HepG2 (cell line): ENCODE measurements around the gene HABP4. TPM values are rescaled to one million over a fixed set of nuclear protein-coding genes. Genes with fewer than 3 reads are reported as not detected.

Experiments
- AHDC1 ChIP-seq: sonication (generic); formaldehyde crosslinking; IDR thresholded peaks from 2 replicates; pipeline ENCODE4 v1.5.1; 2020; ENCODE audit warnings: mild to moderate bottlenecking, missing genetic modification reagents, borderline replicate concordance
- HMGA1 ChIP-seq: sonication (generic); formaldehyde crosslinking; conservative IDR thresholded peaks from 2 replicates; pipeline ENCODE4 v1.4.0; 2020; ENCODE audit warnings: missing genetic modification reagents
- MAZ ChIP-seq, 2 experiments: sonication (generic) in 1 of 2; formaldehyde crosslinking in 1 of 2; IDR thresholded peaks; 2 replicates each; pipeline versions ENCODE4 v1.5.0 to v1.6.1; 2012 to 2020; ENCODE audit warnings: low read depth in 2 of 2, mild to moderate bottlenecking in 2 of 2, borderline replicate concordance in 1 of 2, improper control_type of control experiment in 1 of 2, low read length in 1 of 2, missing genetic modification reagents in 1 of 2, moderate library complexity in 1 of 2
- ZNF142 ChIP-seq: sonication (generic); formaldehyde crosslinking; IDR thresholded peaks from 2 replicates; pipeline ENCODE4 v1.4.0; 2020; ENCODE audit warnings: missing genetic modification reagents
- ZNF331 ChIP-seq: sonication (generic); formaldehyde crosslinking; IDR thresholded peaks from 2 replicates; pipeline ENCODE4 v1.4.0; 2020; ENCODE audit warnings: missing genetic modification reagents
- ZNF556 ChIP-seq: sonication (generic); formaldehyde crosslinking; IDR thresholded peaks from 2 replicates; pipeline ENCODE4 v1.4.0; 2020; ENCODE audit warnings: mild to moderate bottlenecking, missing genetic modification reagents, borderline replicate concordance
- ZNF646 ChIP-seq: sonication (generic); formaldehyde crosslinking; IDR thresholded peaks from 2 replicates; pipeline ENCODE4 v1.9.0; 2021; ENCODE audit warnings: mild to moderate bottlenecking, missing genetic modification reagents
- polyA plus RNA-seq, 8 experiments: library from polyadenylated mRNA; depleted of rRNA in 3 of 8; stranded (reverse) in 7 of 8; unstranded in 1 of 8; fragments of >200 nt; fragmentation: Illumina TruSeq in 4 of 8; extraction: Trizol in 4 of 8; gene quantifications; 2 replicates each; pipeline versions ENCODE4 v1.2.1 to v1.2.3, GENCODE V29; 2011 to 2016; ENCODE audit warnings: low read depth in 4 of 8, missing spikeins in 1 of 8, mixed read lengths in 1 of 8; ENCODE audit not compliant: insufficient read depth in 1 of 8
- total RNA-seq, 5 experiments: library from RNA; depleted of rRNA; stranded (reverse); fragments of >200 nt; fragmentation: Illumina TruSeq; extraction: Trizol; gene quantifications; 2 replicates each; pipeline ENCODE4 v1.2.3, GENCODE V29; 2016; ENCODE audit warnings: low read depth in 1 of 5

HABP4 gene
- total and polyA plus RNA-seq, 2 of the 13 experiments (the other 11 are each of a cell fraction or from before 2014, with no cell fraction given): 14.3 to 26.6 TPM

GRCh38 chr9:96491079-96491879, 41.3 kb downstream of the HABP4 start (continued):
- peak; percentile 71; the same call in 1 of the 2 replicates for TF ChIP-seq ZNF331 (CRISPR knock-in tag)
- 0 out of 2 replicates have a peak, but pooled peaks have one; percentile 63 for TF ChIP-seq ZNF142 (CRISPR knock-in tag)
- peak; percentile 56; the same call in 1 of the 2 replicates for TF ChIP-seq ZNF556 (CRISPR knock-in tag)
- TF ChIP-seq ZNF646 (CRISPR knock-in tag): peak; percentile 39; the same call in 1 of the 2 replicates
- TF ChIP-seq MAZ (IDR thresholded peaks at IDR 0.05; ENCODE audit: borderline replicate concordance, low read depth, low read length): no peak
- peak; percentile 60; the same call in 1 of the 2 replicates for TF ChIP-seq MAZ (CRISPR knock-in tag; IDR thresholded peaks at IDR 0.05; ENCODE audit: low read depth)
- TF ChIP-seq HMGA1: no peak
- peak; percentile 92; the same call in 1 of the 2 replicates for TF ChIP-seq AHDC1 (CRISPR knock-in tag)
